Stomach (tissue), 4 donors: ENCODE results near the gene ERMARD.

Experiments
- EP300 ChIP-seq: sonication (generic); formaldehyde crosslinking; IDR thresholded peaks from one replicate; pipeline ENCODE4 v1.6.1; 2017; ENCODE audit warnings: antibody characterized with exemption
- POLR2A ChIP-seq, 4 donors: fragments of 450-650 bp; IDR thresholded peaks; one replicate each; pipeline ENCODE4 v1.6.1; 2016; ENCODE audit warnings: antibody characterized with exemption in 4 of 4, control low read depth in 2 of 4, mild to moderate bottlenecking in 1 of 4, moderate library complexity in 1 of 4
- POLR2AphosphoS5 ChIP-seq, 3 donors: sonication (generic); formaldehyde crosslinking; IDR thresholded peaks; one replicate each; pipeline ENCODE4 v1.6.1; 2016; ENCODE audit warnings: antibody characterized with exemption in 3 of 3
- TF ChIP-seq, protein P1 (sequence below), 7 experiments: fragments of 450-650 bp in 4 of 7; fragments of 200-600 bp in 3 of 7; sonication (generic) in 3 of 7; IDR thresholded peaks; one replicate each; pipeline ENCODE4 v1.5.1; 2016 to 2019; ENCODE audit warnings: antibody characterized with exemption in 7 of 7, control low read depth in 2 of 7, mild to moderate bottlenecking in 1 of 7

DNA sequence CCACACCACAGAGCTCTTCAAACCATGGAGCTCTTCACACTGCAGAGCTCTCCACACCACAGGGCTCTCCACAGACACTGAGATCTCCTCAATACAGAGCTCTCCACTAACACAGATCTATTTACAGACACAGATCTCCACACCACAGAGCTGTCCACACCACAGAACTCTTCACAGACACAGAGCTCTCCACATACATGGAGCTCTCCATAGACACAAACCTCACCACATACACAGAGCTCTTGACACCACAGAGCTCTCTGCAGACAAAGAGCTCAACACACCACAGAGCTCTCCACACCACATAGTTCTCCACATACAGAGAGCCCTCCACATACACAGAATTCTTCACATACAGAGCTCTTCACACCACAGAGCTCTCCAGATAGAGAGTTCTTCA lies 53.0 kb downstream of the ERMARD start:
- TF ChIP-seq, protein P1, sequence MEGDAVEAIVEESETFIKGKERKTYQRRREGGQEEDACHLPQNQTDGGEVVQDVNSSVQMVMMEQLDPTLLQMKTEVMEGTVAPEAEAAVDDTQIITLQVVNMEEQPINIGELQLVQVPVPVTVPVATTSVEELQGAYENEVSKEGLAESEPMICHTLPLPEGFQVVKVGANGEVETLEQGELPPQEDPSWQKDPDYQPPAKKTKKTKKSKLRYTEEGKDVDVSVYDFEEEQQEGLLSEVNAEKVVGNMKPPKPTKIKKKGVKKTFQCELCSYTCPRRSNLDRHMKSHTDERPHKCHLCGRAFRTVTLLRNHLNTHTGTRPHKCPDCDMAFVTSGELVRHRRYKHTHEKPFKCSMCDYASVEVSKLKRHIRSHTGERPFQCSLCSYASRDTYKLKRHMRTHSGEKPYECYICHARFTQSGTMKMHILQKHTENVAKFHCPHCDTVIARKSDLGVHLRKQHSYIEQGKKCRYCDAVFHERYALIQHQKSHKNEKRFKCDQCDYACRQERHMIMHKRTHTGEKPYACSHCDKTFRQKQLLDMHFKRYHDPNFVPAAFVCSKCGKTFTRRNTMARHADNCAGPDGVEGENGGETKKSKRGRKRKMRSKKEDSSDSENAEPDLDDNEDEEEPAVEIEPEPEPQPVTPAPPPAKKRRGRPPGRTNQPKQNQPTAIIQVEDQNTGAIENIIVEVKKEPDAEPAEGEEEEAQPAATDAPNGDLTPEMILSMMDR (IDR thresholded peaks at IDR 0.05): no peak
- no peak for TF ChIP-seq POLR2AphosphoS5 (IDR thresholded peaks at IDR 0.05)
- TF ChIP-seq POLR2A (IDR thresholded peaks at IDR 0.05): no peak
- TF ChIP-seq EP300: no peak
